HG03025 (cell line): ENCODE results near the gene RFPL4AL1.

Experiments used
- ATAC-seq: cut with Tn5 transposase; IDR thresholded peaks from one replicate; pipeline ENCODE4 v1.9.1; 2021; ENCODE audit warnings: mild to moderate bottlenecking, moderate library complexity; ENCODE audit not compliant: unreplicated experiment, low FRiP score

The RFPL4AL1 gene

GRCh38 chr19:55820037-55820436 is 51.1 kb downstream of the RFPL4AL1 start:
- ATAC-seq: no peak
